Mesenchymal stem cell (in vitro differentiated cells and primary cell): ENCODE results near the gene SNRPD3.
"Not testable (repeated sequence)": the region's sequence is repeated elsewhere in the genome, so short reads cannot be mapped to it uniquely, and the experiment has no call there.

Experiments used
- DNase-seq: peaks from one replicate; pipeline ENCODE4 v3.0.0-alpha.2; 2013
- H2AFZ ChIP-seq: one replicate; pipeline ENCODE4 v1.6.1; 2013; ENCODE audit warnings: low read depth, mild to moderate bottlenecking, control low read depth, inconsistent platforms, low read length, moderate library complexity
- H2AK5ac ChIP-seq: 2 replicates; pipeline ENCODE4 v1.6.1; 2013; ENCODE audit warnings: low read length, moderate library complexity, mild to moderate bottlenecking, inconsistent platforms; ENCODE audit not compliant: severe bottlenecking
- H2BK120ac ChIP-seq: one replicate; pipeline ENCODE4 v1.6.1; 2013; ENCODE audit warnings: low read depth, mild to moderate bottlenecking, inconsistent platforms, low read length, moderate library complexity
- H2BK12ac ChIP-seq, 2 experiments: one replicate each; pipeline ENCODE4 v1.6.1; 2013; ENCODE audit warnings: inconsistent platforms in 2 of 2, low read length in 2 of 2, mild to moderate bottlenecking in 2 of 2, moderate library complexity in 2 of 2, control low read depth in 1 of 2
- H2BK15ac ChIP-seq: one replicate; pipeline ENCODE4 v1.6.1; 2013; ENCODE audit warnings: mild to moderate bottlenecking, low read depth, inconsistent platforms; ENCODE audit not compliant: poor library complexity, severe bottlenecking
- H2BK5ac ChIP-seq: 2 replicates; pipeline ENCODE4 v1.6.1; 2013; ENCODE audit warnings: low read depth, mild to moderate bottlenecking, low read length, control low read depth, inconsistent platforms; ENCODE audit not compliant: poor library complexity, severe bottlenecking
- H3K14ac ChIP-seq, 2 experiments: one replicate each; pipeline ENCODE4 v1.6.1; 2013; ENCODE audit warnings: inconsistent platforms in 2 of 2, low read length in 2 of 2, control low read depth in 1 of 2, mild to moderate bottlenecking in 1 of 2, moderate library complexity in 1 of 2
- H3K18ac ChIP-seq, 2 experiments: one replicate each; pipeline ENCODE4 v1.6.1; 2013; ENCODE audit warnings: inconsistent platforms in 2 of 2, low read length in 2 of 2, control low read depth in 1 of 2, low read depth in 1 of 2, mild to moderate bottlenecking in 1 of 2
- H3K23ac ChIP-seq, 2 experiments: one replicate each; pipeline ENCODE4 v1.6.1; 2013; ENCODE audit warnings: inconsistent platforms in 2 of 2, low read length in 2 of 2, mild to moderate bottlenecking in 2 of 2, moderate library complexity in 2 of 2, control low read depth in 1 of 2
- H3K27ac ChIP-seq: 2 replicates; pipeline ENCODE4 v1.5.1; 2013; ENCODE audit warnings: mild to moderate bottlenecking, moderate library complexity, low read length, control low read depth, inconsistent platforms; ENCODE audit not compliant: poor library complexity, severe bottlenecking
- H3K27me3 ChIP-seq, 2 experiments: 2 replicates each; pipeline versions ENCODE4 v1.6.1 to v1.7.0; 2013; ENCODE audit warnings: low read length in 2 of 2, mild to moderate bottlenecking in 2 of 2, moderate library complexity in 2 of 2, control low read depth in 1 of 2, inconsistent platforms in 1 of 2; ENCODE audit not compliant: control insufficient read depth in 1 of 2, insufficient read depth in 1 of 2
- H3K36me3 ChIP-seq, 2 experiments: 2 replicates each; pipeline versions ENCODE4 v1.6.1 to v1.7.0; 2013; ENCODE audit warnings: low read length in 2 of 2, control low read depth in 1 of 2, inconsistent platforms in 1 of 2, low read depth in 1 of 2, mild to moderate bottlenecking in 1 of 2; ENCODE audit not compliant: insufficient read depth in 2 of 2, control insufficient read depth in 1 of 2
- H3K4ac ChIP-seq, 2 experiments: one replicate each; pipeline ENCODE4 v1.6.1; 2013; ENCODE audit warnings: inconsistent platforms in 2 of 2, low read length in 2 of 2, mild to moderate bottlenecking in 2 of 2, moderate library complexity in 2 of 2, control low read depth in 1 of 2, low read depth in 1 of 2
- H3K4me1 ChIP-seq: 2 replicates; pipeline ENCODE4 v1.6.1; 2013; ENCODE audit warnings: low read depth, low read length, control low read depth; ENCODE audit not compliant: control insufficient read depth, insufficient read depth
- H3K4me2 ChIP-seq: 2 replicates; pipeline ENCODE4 v1.6.1; 2013; ENCODE audit warnings: low read length, mild to moderate bottlenecking, inconsistent platforms; ENCODE audit not compliant: poor library complexity, severe bottlenecking
- H3K4me3 ChIP-seq, 2 experiments: 2 replicates each; pipeline versions ENCODE4 v1.5.1 to v1.7.0; 2013; ENCODE audit warnings: low read length in 2 of 2, mild to moderate bottlenecking in 2 of 2, control low read depth in 1 of 2, low read depth in 1 of 2; ENCODE audit not compliant: insufficient read depth in 1 of 2
- H3K79me1 ChIP-seq: replicated peaks from 2 replicates; pipeline ENCODE4 v1.6.1; 2013; ENCODE audit warnings: mild to moderate bottlenecking, control low read depth, low read length, inconsistent platforms; ENCODE audit not compliant: poor library complexity, severe bottlenecking
- H3K9ac ChIP-seq: 2 replicates; pipeline ENCODE4 v1.7.0; 2013; ENCODE audit warnings: mild to moderate bottlenecking, low read length, moderate library complexity
- H3K9me3 ChIP-seq: 2 replicates; pipeline ENCODE4 v1.7.0; 2013; ENCODE audit warnings: mild to moderate bottlenecking, low read length; ENCODE audit not compliant: control insufficient read depth
- H4K8ac ChIP-seq: one replicate; pipeline ENCODE4 v1.6.1; 2013; ENCODE audit warnings: inconsistent platforms, mild to moderate bottlenecking, low read length, moderate library complexity
- H4K91ac ChIP-seq: one replicate; pipeline ENCODE4 v1.6.1; 2013; ENCODE audit warnings: mild to moderate bottlenecking, low read length, inconsistent platforms
- WGBS: methylation state at CpG from one replicate; pipeline ENCODE4 v1.1.7; 2013; ENCODE audit warnings: mixed read lengths; 5-methylcytosine and 5-hydroxymethylcytosine counted together

SNRPD3 gene

DNA sequence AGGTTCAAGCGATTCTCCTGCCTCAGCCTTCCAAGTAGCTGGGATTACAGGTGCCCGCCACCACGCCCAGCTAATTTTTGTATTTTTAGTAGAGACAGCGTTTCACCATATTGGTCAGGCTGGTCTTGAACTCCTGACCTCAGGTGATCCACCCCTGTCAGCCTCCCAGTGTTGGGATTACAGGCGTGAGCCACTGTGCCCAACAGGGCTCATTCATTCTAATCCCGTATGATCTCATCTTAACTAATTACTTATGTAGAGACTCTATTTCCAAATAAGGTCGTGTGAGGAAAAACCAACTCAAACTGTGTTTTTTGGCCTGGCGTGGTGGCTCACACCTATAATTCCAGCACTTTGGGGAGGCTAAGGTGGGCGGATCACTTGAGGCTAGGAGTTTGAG is 41.3 kb downstream of the SNRPD3 start:
- H2BK15ac ChIP-seq, H3K36me3 ChIP-seq, H3K79me1 ChIP-seq, H4K8ac ChIP-seq, H2AFZ ChIP-seq, H3K4me3 ChIP-seq, H4K91ac ChIP-seq, H3K9ac ChIP-seq, H3K27me3 ChIP-seq, H3K9me3 ChIP-seq, H2BK120ac ChIP-seq, H3K23ac ChIP-seq, H3K14ac ChIP-seq, H2BK5ac ChIP-seq, H3K4me2 ChIP-seq, DNase-seq, H3K4ac ChIP-seq, H2AK5ac ChIP-seq, H3K27ac ChIP-seq, H3K18ac ChIP-seq, H2BK12ac ChIP-seq: not testable (repeated sequence)
- 85% methylated on average over 9 of the region's 9 CpGs for WGBS
- H3K4me1 ChIP-seq: peaks cover 42% of the 10 kb centered on the region

- no peak overlapping the region for H2AFZ ChIP-seq
Measured at GRCh38 chr22:24599514-24599913, 43.7 kb downstream of the SNRPD3 start.

DNA sequence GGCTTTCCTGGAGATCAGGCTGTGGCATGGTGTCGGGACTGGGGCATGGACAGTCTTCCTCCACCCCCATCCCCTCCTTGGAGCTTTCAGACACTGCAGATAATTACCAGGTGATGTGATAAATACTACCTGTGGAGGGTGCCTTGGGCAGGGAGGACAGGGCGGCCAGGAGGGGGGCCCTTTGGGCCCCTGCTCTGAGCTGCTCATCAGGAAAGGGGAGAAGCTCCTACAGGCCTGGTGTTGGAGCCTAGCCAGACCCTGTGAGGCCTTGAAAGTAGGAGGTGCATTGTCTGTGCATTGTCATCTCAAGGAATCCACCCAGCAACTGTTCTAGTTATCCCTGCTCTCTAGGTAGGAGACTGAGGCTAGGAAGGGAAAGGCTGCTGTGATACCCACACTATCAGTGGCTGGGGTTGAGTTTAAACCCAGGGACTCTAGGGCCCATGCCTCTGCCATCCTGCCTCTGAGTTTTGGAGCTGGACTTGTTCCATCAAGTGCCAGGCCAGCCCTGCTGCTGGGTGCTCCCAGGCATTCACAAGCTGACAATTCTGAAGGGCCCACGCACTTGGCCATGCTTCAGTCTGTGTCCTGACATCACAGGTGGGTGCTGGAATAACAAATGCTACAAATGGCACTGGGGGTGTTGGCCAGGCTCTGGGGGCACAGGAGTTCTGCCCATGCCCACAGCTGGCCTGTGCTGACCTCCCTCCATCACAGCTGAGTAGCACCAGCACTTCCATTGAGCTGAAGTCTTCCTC is 44.3 kb downstream of the SNRPD3 start:
- H3K4me3 ChIP-seq, DNase-seq, H3K9ac ChIP-seq, H4K8ac ChIP-seq, H3K9me3 ChIP-seq, H2BK120ac ChIP-seq, H3K36me3 ChIP-seq, H2BK15ac ChIP-seq, H3K27me3 ChIP-seq, H4K91ac ChIP-seq, H2BK12ac ChIP-seq, H3K23ac ChIP-seq, H3K4ac ChIP-seq, H2AFZ ChIP-seq, H2BK5ac ChIP-seq, H3K18ac ChIP-seq, H3K79me1 ChIP-seq, H3K4me2 ChIP-seq, H3K27ac ChIP-seq: not testable (repeated sequence)
- 92% methylated on average over 2 of the region's 3 CpGs for WGBS
- H3K4me1 ChIP-seq: peaks cover 43% of the 10 kb centered on the region
- H2AK5ac ChIP-seq: peak overlapping the region; percentile 12
- peak overlapping the region in 1 of 2 experiments; percentile 13 for H3K14ac ChIP-seq

More at GRCh38 chr22:24599514-24599913, 43.7 kb downstream of the SNRPD3 start:
- no peaks in the 10 kb centered on the region for H3K36me3 ChIP-seq
- H3K4ac ChIP-seq: no peak overlapping the region
- peaks cover 47% of the 10 kb centered on the region for H3K4me1 ChIP-seq
- no peak overlapping the region for H2BK12ac ChIP-seq
- no peak overlapping the region for H2AK5ac ChIP-seq
- no peaks in the 10 kb centered on the region for H3K79me1 ChIP-seq
- 80% methylated on average over 8 of the region's 8 CpGs for WGBS
- no peak overlapping the region for H3K18ac ChIP-seq
- H3K9me3 ChIP-seq: no peaks in the 10 kb centered on the region
- no peak overlapping the region for H4K91ac ChIP-seq
- H2BK120ac ChIP-seq: no peak overlapping the region
- no peak overlapping the region for H4K8ac ChIP-seq
- H2BK5ac ChIP-seq: no peak overlapping the region
- H3K27me3 ChIP-seq: no peaks in the 10 kb centered on the region
- no peak for DNase-seq
- no peak overlapping the region for H3K4me2 ChIP-seq
- H2BK15ac ChIP-seq: no peak overlapping the region
- H3K14ac ChIP-seq: no peak overlapping the region
- no peak overlapping the region for H3K27ac ChIP-seq
- H3K9ac ChIP-seq: no peak overlapping the region
- H3K4me3 ChIP-seq: no peak overlapping the region
- H3K23ac ChIP-seq: no peak overlapping the region

GRCh38 chr22:24601217-24602104 is 45.7 kb downstream of the SNRPD3 start:
- Histone ChIP-seq H3K4ac (peak overlapping the region in 1 of 2 experiments; percentile 53), H3K4me1 (peaks cover 43% of the 10 kb centered on the region), H3K23ac (peak overlapping the region in 1 of 2 experiments; percentile 64), H3K18ac (no peak overlapping the region), H3K4me3 (no peak overlapping the region), H2BK15ac (no peak overlapping the region), H2AK5ac (peak overlapping the region; percentile 14), H3K27me3 (no peaks in the 10 kb centered on the region), H4K8ac (peak overlapping the region; percentile 36), H3K9me3 (no peaks in the 10 kb centered on the region), H2BK120ac (no peak overlapping the region), H3K79me1 (no peaks in the 10 kb centered on the region), H3K4me2 (no peak overlapping the region), H3K27ac (no peak overlapping the region), H3K14ac (peak overlapping the region in 1 of 2 experiments; percentile 62), H2BK5ac (peak overlapping the region; percentile 52), H2BK12ac (peak overlapping the region in 1 of 2 experiments; percentile 47), H3K36me3 (no peaks in the 10 kb centered on the region), H3K9ac (no peak overlapping the region), H2AFZ (no peak overlapping the region), H4K91ac (peak overlapping the region; percentile 43)
- WGBS: 87% methylated on average over 12 of the region's 12 CpGs
- no peak for DNase-seq
